Fibroblast of lung (primary cell): Measurements from ENCODE around the gene P3H4. TPM values are rescaled to one million over a fixed set of nuclear protein-coding genes. Genes with fewer than 3 reads are reported as not detected.

Source experiments
- DNase-seq, 2 donors: peaks; one replicate each; pipeline versions ENCODE4 v3.0.0 to v3.0.0-alpha.2; 2010; ENCODE audit warnings: low read depth in 2 of 2
- H2AFZ ChIP-seq: 2 replicates; pipeline ENCODE4 v1.5.1; 2012; ENCODE audit warnings: low read length, control low read depth, inconsistent platforms
- H3K27ac ChIP-seq: 2 replicates; pipeline ENCODE4 v1.5.1; 2011; ENCODE audit warnings: low read length, control low read depth; ENCODE audit not compliant: insufficient read depth
- H3K27me3 ChIP-seq: 2 replicates; pipeline ENCODE4 v1.5.1; 2011; ENCODE audit warnings: mild to moderate bottlenecking, low read length; ENCODE audit not compliant: control insufficient read depth, insufficient read depth
- H3K36me3 ChIP-seq: 2 replicates; pipeline ENCODE4 v1.5.1; 2011; ENCODE audit warnings: low read length; ENCODE audit not compliant: control insufficient read depth, insufficient read depth
- H3K4me1 ChIP-seq: 2 replicates; pipeline ENCODE4 v1.5.1; 2011; ENCODE audit warnings: low read length; ENCODE audit not compliant: control insufficient read depth, insufficient read depth; ENCODE audit errors: extremely low read depth
- H3K4me2 ChIP-seq: 2 replicates; pipeline ENCODE4 v1.5.1; 2011; ENCODE audit warnings: low read length, control low read depth; ENCODE audit not compliant: insufficient read depth; ENCODE audit errors: extremely low read depth
- H3K4me3 ChIP-seq, 4 experiments: fragments of 200-600 bp in 1 of 4; sonication (generic) in 1 of 4; replicated peaks in 1 of 4; 2 replicates each; pipeline ENCODE4 v1.5.1; 2011 to 2016; ENCODE audit warnings: low read length in 4 of 4, low read depth in 3 of 4, mild to moderate bottlenecking in 3 of 4, control low read depth in 2 of 4, inconsistent platforms in 1 of 4, mixed read lengths in 1 of 4; ENCODE audit not compliant: insufficient read depth in 1 of 4; ENCODE audit errors: control extremely low read depth in 1 of 4
- H3K79me2 ChIP-seq: 2 replicates; pipeline ENCODE4 v1.5.1; 2012; ENCODE audit warnings: mild to moderate bottlenecking, low read length, inconsistent platforms; ENCODE audit not compliant: control insufficient read depth, insufficient read depth
- H3K9ac ChIP-seq: 2 replicates; pipeline ENCODE4 v1.5.1; 2011; ENCODE audit warnings: mild to moderate bottlenecking, low read length, control low read depth; ENCODE audit not compliant: insufficient read depth
- H3K9me3 ChIP-seq: 2 replicates; pipeline ENCODE4 v1.5.1; 2012; ENCODE audit warnings: low read depth, low read length; ENCODE audit not compliant: control insufficient read depth, insufficient read depth
- H4K20me1 ChIP-seq: 2 replicates; pipeline ENCODE4 v1.5.1; 2011; ENCODE audit warnings: low read length; ENCODE audit not compliant: control insufficient read depth, insufficient read depth; ENCODE audit errors: extremely low read depth
- EZH2 ChIP-seq: IDR thresholded peaks from 2 replicates; pipeline ENCODE4 v1.5.1; 2012; ENCODE audit warnings: low read length, control low read depth, mild to moderate bottlenecking; ENCODE audit errors: missing control alignments
- polyA plus RNA-seq, 2 donors: library from polyadenylated mRNA; depleted of rRNA in 1 of 2; stranded (reverse) in 1 of 2; unstranded in 1 of 2; fragments of >200 nt; gene quantifications; 2 replicates each; pipeline ENCODE4 v1.2.1, GENCODE V29; 2011 to 2012; ENCODE audit warnings: missing spikeins in 1 of 2
- total RNA-seq: library from RNA; depleted of rRNA; stranded (reverse); fragments of >200 nt; gene quantifications from 2 replicates; pipeline ENCODE4 v1.2.1, GENCODE V29; 2014
- TF ChIP-seq, protein P1 (sequence below), 2 donors: IDR thresholded peaks in 1 of 2; conservative IDR thresholded peaks in 1 of 2; 1 replicate in 1 of 2; 2 replicates in 1 of 2; pipeline ENCODE4 v1.5.1; 2011 to 2012; ENCODE audit warnings: low read length in 2 of 2, control low read depth in 1 of 2, inconsistent platforms in 1 of 2, low read depth in 1 of 2, mild to moderate bottlenecking in 1 of 2

P3H4 gene
- total and polyA plus RNA-seq, 2 donors (not counting 1 experiment from before 2014, with no cell fraction given), result 36.8 to 37.0 TPM

DNA sequence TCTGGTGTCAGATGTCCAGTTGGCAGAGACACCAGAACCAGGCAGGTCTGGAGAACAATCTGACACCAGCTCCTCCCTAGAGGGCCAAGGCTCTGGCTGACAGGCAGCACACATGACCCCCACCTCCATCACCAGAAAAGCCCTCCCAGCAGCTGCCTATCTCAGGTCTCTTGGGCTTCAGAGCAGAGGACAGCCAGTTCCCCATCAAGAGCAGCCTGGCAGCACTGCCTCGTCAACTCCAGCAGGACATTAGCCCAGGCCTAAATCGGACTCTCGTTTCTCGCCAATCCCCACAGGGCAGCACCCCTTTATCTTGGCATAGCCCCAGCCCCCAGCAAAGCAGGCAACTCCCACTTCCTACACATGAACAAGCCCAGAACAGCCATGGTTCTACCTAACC lies 29.6 kb downstream of the P3H4 start:
- Histone ChIP-seq H3K4me3 (no peak overlapping the region), H3K9me3 (no peaks in the 10 kb centered on the region), H3K4me1 (peaks cover 14% of the 10 kb centered on the region), H2AFZ (no peak overlapping the region), H3K79me2 (no peaks in the 10 kb centered on the region), H3K9ac (no peak overlapping the region), H3K27me3 (no peaks in the 10 kb centered on the region), H3K27ac (no peak overlapping the region), H3K36me3 (no peaks in the 10 kb centered on the region), H4K20me1 (no peaks in the 10 kb centered on the region), H3K4me2 (no peak overlapping the region)
- TF ChIP-seq EZH2, result no peak
- TF ChIP-seq, protein P1, sequence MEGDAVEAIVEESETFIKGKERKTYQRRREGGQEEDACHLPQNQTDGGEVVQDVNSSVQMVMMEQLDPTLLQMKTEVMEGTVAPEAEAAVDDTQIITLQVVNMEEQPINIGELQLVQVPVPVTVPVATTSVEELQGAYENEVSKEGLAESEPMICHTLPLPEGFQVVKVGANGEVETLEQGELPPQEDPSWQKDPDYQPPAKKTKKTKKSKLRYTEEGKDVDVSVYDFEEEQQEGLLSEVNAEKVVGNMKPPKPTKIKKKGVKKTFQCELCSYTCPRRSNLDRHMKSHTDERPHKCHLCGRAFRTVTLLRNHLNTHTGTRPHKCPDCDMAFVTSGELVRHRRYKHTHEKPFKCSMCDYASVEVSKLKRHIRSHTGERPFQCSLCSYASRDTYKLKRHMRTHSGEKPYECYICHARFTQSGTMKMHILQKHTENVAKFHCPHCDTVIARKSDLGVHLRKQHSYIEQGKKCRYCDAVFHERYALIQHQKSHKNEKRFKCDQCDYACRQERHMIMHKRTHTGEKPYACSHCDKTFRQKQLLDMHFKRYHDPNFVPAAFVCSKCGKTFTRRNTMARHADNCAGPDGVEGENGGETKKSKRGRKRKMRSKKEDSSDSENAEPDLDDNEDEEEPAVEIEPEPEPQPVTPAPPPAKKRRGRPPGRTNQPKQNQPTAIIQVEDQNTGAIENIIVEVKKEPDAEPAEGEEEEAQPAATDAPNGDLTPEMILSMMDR (conservative IDR thresholded peaks at IDR 0.05 in 1 of 2, IDR thresholded peaks at IDR 0.05 in 1 of 2; ENCODE audit: low read depth in 1 of 2, low read length in 2 of 2), result no peak
- DNase-seq, result no peak

DNA sequence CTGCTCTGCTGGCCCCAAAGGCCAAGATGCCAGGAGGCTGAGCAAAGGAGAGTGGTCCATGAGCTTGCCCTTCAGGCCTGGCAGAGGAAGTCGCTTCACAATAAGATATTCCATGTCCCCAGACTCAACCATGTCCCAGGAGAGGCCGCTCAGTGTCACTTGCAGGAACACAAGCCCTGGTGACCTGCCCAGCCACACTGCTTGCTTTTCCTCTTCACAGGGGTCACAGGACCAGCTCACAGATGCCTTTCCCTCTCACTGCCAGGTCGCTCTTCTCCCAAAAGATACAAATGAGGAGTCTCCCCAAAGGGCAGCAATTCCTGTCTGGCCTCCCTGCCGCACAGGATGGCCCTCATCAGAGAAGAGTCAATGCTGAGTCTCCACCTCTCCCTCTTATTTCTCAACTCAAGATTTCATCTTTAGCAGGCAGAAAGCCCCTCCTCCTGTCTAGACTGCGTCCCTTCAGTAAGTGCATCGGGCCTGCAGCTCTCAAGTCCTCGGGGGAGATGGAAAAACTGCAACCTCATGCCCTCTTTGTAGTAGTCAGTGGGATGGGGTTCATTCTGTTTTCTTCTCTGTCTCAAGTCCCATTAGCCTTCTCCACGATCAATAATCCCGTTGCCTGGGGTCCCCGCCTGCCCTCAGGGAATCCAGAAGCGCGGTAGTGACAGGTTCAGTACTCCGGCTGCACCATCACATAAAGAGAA lies 30.2 kb downstream of the P3H4 start:
- TF ChIP-seq, protein P1 (conservative IDR thresholded peaks at IDR 0.05 in 1 of 2, IDR thresholded peaks at IDR 0.05 in 1 of 2; ENCODE audit: low read depth in 1 of 2, low read length in 2 of 2), result no peak
- no peak for TF ChIP-seq EZH2
- Histone ChIP-seq H3K4me3 (no peak overlapping the region), H3K79me2 (no peaks in the 10 kb centered on the region), H3K9ac (no peak overlapping the region), H4K20me1 (no peaks in the 10 kb centered on the region), H3K36me3 (no peaks in the 10 kb centered on the region), H2AFZ (no peak overlapping the region), H3K9me3 (no peaks in the 10 kb centered on the region), H3K27me3 (no peaks in the 10 kb centered on the region), H3K4me1 (peaks cover 17% of the 10 kb centered on the region), H3K4me2 (no peak overlapping the region), H3K27ac (no peak overlapping the region)
- DNase-seq, result no peak

GRCh38 chr17:41779954-41780353 lies 31.8 kb downstream of the P3H4 start:
- Histone ChIP-seq H3K4me2 (no peak overlapping the region), H2AFZ (no peak overlapping the region), H3K9me3 (no peaks in the 10 kb centered on the region), H3K79me2 (no peaks in the 10 kb centered on the region), H3K4me3 (no peak overlapping the region), H4K20me1 (no peaks in the 10 kb centered on the region), H3K36me3 (no peaks in the 10 kb centered on the region), H3K27me3 (no peaks in the 10 kb centered on the region), H3K9ac (no peak overlapping the region), H3K27ac (no peak overlapping the region), H3K4me1 (peaks cover 17% of the 10 kb centered on the region)
- TF ChIP-seq EZH2, result no peak
- TF ChIP-seq, protein P1 (conservative IDR thresholded peaks at IDR 0.05 in 1 of 2, IDR thresholded peaks at IDR 0.05 in 1 of 2; ENCODE audit: low read depth in 1 of 2, low read length in 2 of 2), result no peak
- DNase-seq, result no peak
